Raji (cell line): Measurements from ENCODE around the gene NLRP7.

Experiments used
- POLR2A ChIP-seq: IDR thresholded peaks from 2 replicates; pipeline ENCODE4 v1.6.1; 2011; ENCODE audit warnings: low read depth, low read length, control low read depth; ENCODE audit not compliant: insufficient read depth

NLRP7 gene

GRCh38 chr19:54947381-54947780 is at the start of gene NLRP7:
NLRP7 (minus strand) TSS chr19:54947530.
- TF ChIP-seq POLR2A, result no peak

GRCh38 chr19:54995561-54995960 is 48.2 kb upstream of the NLRP7 start:
- TF ChIP-seq POLR2A, result no peak

DNA sequence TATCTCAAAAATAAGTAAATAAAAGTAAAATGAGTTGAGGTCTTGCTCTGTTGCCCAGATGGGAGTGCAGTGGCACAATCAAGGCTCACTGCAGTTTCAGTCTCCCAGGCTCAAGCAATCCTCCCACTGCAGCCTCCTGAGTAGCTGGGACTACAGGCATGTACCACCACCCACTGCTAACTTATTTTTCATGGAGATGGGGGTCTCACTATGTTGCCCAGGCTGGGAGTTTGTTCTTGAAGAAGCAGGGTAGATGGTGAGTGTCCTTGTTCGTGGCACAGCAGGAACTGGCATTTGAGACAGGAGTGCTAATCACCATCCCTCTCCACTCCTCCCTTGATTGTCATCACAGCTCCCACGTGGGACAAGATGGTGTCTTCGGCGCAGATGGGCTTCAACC is 22.3 kb upstream of the NLRP7 start:
- no peak for TF ChIP-seq POLR2A

- TF ChIP-seq POLR2A, result no peak
Observed at GRCh38 chr19:54967611-54968010, 20.3 kb upstream of the NLRP7 start.

- TF ChIP-seq POLR2A, result no peak
Observed at GRCh38 chr19:54959840-54960239, 12.5 kb upstream of the NLRP7 start.

GRCh38 chr19:54955376-54955775 is 8.0 kb upstream of the NLRP7 start:
- TF ChIP-seq POLR2A, result no peak

- TF ChIP-seq POLR2A, result no peak
Observed at GRCh38 chr19:54952591-54953344, 5.4 kb upstream of the NLRP7 start.

DNA sequence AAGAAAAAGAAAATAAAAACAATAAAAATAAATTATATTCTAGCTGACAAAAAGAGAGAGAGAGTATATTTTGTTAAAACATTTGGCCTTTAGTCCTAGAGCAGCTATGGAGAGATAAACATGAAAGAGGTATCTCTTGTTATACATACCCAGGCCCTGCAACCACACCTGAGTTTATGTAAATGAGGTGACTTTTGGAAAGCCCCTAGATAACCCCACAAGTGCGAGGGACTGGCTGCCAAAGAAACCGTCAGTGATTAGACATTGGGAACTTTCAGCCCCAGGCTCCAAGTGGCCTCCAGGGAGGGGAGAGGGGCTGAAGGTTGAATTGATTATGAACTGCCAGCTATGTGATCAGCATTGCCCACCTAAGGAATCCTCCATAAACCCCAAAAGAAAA is 2.1 kb upstream of the NLRP7 start:
- TF ChIP-seq POLR2A, result no peak

DNA sequence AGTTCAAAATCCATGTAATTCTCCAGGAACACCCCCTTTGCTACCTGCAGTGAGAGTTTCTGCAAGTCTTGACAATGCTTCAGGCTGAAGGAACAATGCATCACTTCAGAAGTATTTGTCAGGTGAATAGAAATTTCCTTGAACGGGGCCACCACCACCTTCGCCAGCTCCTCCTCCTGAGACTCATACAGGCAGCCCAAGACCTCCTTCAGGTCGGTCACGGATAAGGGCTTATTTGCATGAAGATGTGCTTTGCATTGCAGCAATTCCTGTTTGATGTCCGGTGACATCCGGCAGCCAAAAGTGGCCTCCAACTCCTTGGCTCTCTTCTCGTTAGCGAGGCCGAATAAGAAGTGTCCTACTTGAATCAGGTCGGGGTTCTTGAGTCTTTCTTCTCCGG is 8.4 kb downstream of the NLRP7 start:
- no peak for TF ChIP-seq POLR2A

DNA sequence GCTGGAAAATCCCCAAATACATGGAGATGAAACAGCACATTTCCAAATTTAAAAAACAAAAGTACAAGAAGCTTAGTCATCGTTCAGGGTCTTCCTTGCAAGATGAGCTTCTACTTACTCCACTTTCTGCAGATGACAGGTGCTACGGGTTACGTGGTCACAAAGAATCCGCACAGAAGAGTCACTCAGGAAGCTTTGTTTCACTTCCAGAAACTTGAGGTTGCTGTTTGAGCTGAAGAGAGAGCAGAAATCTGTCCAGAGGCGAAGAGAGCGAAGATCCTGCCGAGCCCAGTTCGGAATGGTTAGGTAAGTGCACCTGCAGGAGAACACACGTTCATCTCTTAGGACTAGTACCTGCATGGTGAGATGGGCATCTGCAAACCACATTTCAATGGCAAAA is 9.4 kb downstream of the NLRP7 start:
- no peak for TF ChIP-seq POLR2A

DNA sequence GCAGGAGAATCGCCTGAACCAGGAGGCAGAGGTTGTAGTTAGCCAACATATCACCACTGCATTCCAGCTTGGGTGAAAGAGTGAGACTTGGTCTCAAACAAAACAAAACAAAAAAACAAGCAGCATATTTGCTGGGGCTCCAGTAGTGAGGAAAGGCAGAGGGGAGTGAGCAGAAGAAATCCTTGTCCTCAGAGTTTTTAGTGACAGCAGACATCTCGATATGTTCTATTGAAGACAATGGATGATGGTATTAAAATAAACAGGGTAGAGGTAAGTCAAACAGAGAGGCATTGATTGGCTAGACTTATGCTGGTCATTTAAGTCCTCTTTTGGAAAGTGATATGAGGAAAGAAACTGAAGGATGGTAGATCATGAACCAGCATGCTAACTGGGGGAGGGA is 19.0 kb downstream of the NLRP7 start:
- TF ChIP-seq POLR2A, result no peak

DNA sequence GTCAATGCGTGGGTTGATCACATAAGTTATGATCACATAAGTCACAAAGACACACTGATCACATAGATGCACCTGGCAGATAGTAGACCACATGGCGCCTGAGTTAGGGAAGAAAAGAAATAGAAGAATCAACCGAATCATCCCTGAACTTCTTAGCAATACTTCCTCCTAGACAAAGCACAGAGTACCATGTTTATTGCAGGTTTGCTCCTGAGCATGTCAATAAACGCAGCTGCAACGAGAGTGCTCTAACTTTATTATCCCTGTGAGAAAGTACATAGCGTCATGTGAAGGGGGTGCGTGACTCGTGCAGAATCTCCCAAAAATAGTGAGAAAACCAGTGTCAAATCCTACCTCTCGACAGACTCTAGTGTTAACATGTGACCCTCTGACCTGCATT is 24.1 kb downstream of the NLRP7 start:
- TF ChIP-seq POLR2A, result no peak

GRCh38 chr19:54921082-54921481 is 26.2 kb downstream of the NLRP7 start:
- no peak for TF ChIP-seq POLR2A

DNA sequence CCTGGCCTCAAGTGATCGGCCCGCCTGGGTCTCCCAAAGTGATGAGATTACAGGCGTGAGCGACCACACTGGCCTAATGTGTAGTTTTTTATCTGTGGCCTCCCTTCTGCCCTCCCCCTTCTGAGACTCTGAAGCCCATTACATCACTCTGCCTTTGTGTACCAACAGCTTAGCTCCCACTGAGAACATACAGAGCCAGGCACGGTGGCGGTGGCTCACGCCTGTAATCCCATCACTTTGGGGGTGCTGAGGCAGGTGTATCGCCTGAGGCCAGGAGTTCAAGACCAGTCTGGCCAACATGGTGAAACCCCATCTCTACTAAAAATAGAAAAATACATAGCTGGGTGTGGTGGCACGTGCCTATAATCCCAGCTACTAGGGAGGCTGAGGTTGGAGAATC is 28.8 kb downstream of the NLRP7 start:
- TF ChIP-seq POLR2A, result no peak

DNA sequence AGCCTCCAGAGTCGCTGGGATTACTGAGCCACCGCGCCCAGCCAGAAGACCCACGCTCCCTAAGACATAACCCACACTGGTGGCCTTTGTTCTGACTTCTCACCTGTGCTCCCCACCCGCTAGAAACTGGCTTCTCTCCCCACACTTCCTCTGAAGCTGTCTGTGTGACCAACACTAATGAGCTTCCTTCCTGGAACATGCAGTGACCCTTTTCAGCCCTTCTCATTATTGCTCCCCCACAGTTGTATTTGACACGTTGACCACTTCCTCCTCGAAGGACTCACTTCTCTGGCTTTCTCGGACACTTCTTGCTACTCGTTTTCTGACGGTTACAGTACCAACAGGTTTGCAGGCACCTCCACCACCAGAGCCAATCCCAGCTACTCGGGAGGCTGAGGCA is 30.5 kb downstream of the NLRP7 start:
- no peak for TF ChIP-seq POLR2A

DNA sequence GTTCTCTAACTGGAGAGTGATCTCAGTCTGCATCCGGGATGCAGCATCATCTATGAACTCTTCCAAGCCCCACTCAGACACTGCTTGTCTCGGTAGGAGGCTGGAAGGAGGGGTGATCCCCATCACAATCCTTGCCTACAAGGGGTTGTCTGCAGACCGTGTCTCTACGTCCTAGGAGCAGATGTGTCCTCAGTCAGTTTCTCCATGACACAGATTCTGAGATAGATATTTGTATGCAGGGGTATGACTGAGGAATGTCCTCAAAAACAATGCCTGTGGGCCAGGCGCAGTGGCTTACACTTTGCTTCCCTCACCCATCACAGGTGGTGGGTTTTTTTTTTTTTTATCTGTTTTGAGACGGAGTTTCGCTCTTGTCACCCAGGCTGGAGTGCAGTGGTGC is 40.5 kb downstream of the NLRP7 start:
- no peak for TF ChIP-seq POLR2A
